ENCODE measurements around the gene ANG. TPM values are rescaled to one million over a fixed set of nuclear protein-coding genes. Genes with fewer than 3 reads are reported as not detected.

ANG gene
- total and polyA plus RNA-seq, 2 of the 8 experiments (the other 6 are each of a cell fraction or from before 2014, with no cell fraction given), result 2.2 to 4.6 TPM

Small RNA genes within 50 kb of the gene (small RNA-seq; reads per million reads assigned to genes)
- gene RF00019 (ENCODE audit: insufficient read depth), result not detected

Other genes with a start within 250 kb of the ANG start
- gene OSGEP, start 234.0 kb upstream of the ANG start, total RNA-seq (2021; fragmentation: NEBNext Ultra II Directional; extraction: Animal tissue kit (Norgen Biotek cat#: 25700)), result 34.4 and 42.3 TPM in 2 replicates
- 78.6 and 89.5 TPM in 2 replicates for gene OSGEP, start 234.0 kb upstream of the ANG start, polyA plus RNA-seq (2011; rRNA removed)
- gene APEX1, start 233.5 kb upstream of the ANG start, total RNA-seq (2021; fragmentation: NEBNext Ultra II Directional; extraction: Animal tissue kit (Norgen Biotek cat#: 25700)), result 384 and 404 TPM in 2 replicates
- gene APEX1, start 233.5 kb upstream of the ANG start, polyA plus RNA-seq (2011; rRNA removed), result 663 and 700 TPM in 2 replicates
- gene PIP4P1, start 227.3 kb upstream of the ANG start, total RNA-seq (2021; fragmentation: NEBNext Ultra II Directional; extraction: Animal tissue kit (Norgen Biotek cat#: 25700)), result 29.5 and 33.4 TPM in 2 replicates
- gene PIP4P1, start 227.3 kb upstream of the ANG start, polyA plus RNA-seq (2011; rRNA removed), result 60.0 and 67.7 TPM in 2 replicates
- gene PNP, start 219.4 kb upstream of the ANG start, total RNA-seq (2021; fragmentation: NEBNext Ultra II Directional; extraction: Animal tissue kit (Norgen Biotek cat#: 25700)), result 108 and 110 TPM in 2 replicates
- 97.6 and 130 TPM in 2 replicates for gene PNP, start 219.4 kb upstream of the ANG start, polyA plus RNA-seq (2011; rRNA removed)
- gene RNASE10, start 183.2 kb upstream of the ANG start, total RNA-seq (2021; fragmentation: NEBNext Ultra II Directional; extraction: Animal tissue kit (Norgen Biotek cat#: 25700)), result 0.67 TPM in 1 of 2 replicates, not detected in the other
- not detected in 2 replicates for gene RNASE10, start 183.2 kb upstream of the ANG start, polyA plus RNA-seq (2011; rRNA removed)
- not detected in 2 replicates for gene RNASE9, start 127.7 kb upstream of the ANG start, total RNA-seq (2021; fragmentation: NEBNext Ultra II Directional; extraction: Animal tissue kit (Norgen Biotek cat#: 25700))
- 0.06 TPM in 2 replicates for gene RNASE9, start 127.7 kb upstream of the ANG start, polyA plus RNA-seq (2011; rRNA removed)
- gene RNASE11, start 100.8 kb upstream of the ANG start, total RNA-seq (2021; fragmentation: NEBNext Ultra II Directional; extraction: Animal tissue kit (Norgen Biotek cat#: 25700)), result not detected in 2 replicates
- gene RNASE11, start 100.8 kb upstream of the ANG start, polyA plus RNA-seq (2011; rRNA removed), result not detected in 2 replicates
- gene RNASE12, start 97.4 kb upstream of the ANG start, total RNA-seq (2021; fragmentation: NEBNext Ultra II Directional; extraction: Animal tissue kit (Norgen Biotek cat#: 25700)), result not detected in 2 replicates
- not detected in 2 replicates for gene RNASE12, start 97.4 kb upstream of the ANG start, polyA plus RNA-seq (2011; rRNA removed)
- not detected in 2 replicates for gene OR6S1, start 47.1 kb upstream of the ANG start, total RNA-seq (2021; fragmentation: NEBNext Ultra II Directional; extraction: Animal tissue kit (Norgen Biotek cat#: 25700))
- not detected in 2 replicates for gene OR6S1, start 47.1 kb upstream of the ANG start, polyA plus RNA-seq (2011; rRNA removed)
- 0.38 and 0.61 TPM in 2 replicates for gene RNASE4, start 4.2 kb upstream of the ANG start, total RNA-seq (2021; fragmentation: NEBNext Ultra II Directional; extraction: Animal tissue kit (Norgen Biotek cat#: 25700))
- 3.5 and 3.7 TPM in 2 replicates for gene RNASE4, start 4.2 kb upstream of the ANG start, polyA plus RNA-seq (2011; rRNA removed)
- gene EDDM3A, start 57.1 kb downstream of the ANG start, total RNA-seq (2021; fragmentation: NEBNext Ultra II Directional; extraction: Animal tissue kit (Norgen Biotek cat#: 25700)), result not detected in 2 replicates
- gene EDDM3A, start 57.1 kb downstream of the ANG start, polyA plus RNA-seq (2011; rRNA removed), result 0.09 and 0.11 TPM in 2 replicates
- not detected in 2 replicates for gene EDDM3B, start 79.6 kb downstream of the ANG start, total RNA-seq (2021; fragmentation: NEBNext Ultra II Directional; extraction: Animal tissue kit (Norgen Biotek cat#: 25700))
- not detected in 2 replicates for gene EDDM3B, start 79.6 kb downstream of the ANG start, polyA plus RNA-seq (2011; rRNA removed)
- gene RNASE6, start 92.5 kb downstream of the ANG start, total RNA-seq (2021; fragmentation: NEBNext Ultra II Directional; extraction: Animal tissue kit (Norgen Biotek cat#: 25700)), result not detected in 2 replicates
- gene RNASE6, start 92.5 kb downstream of the ANG start, polyA plus RNA-seq (2011; rRNA removed), result 0.12 TPM in 1 of 2 replicates, not detected in the other
- 2.2 and 3.0 TPM in 2 replicates for gene RNASE1, start 114.1 kb downstream of the ANG start, total RNA-seq (2021; fragmentation: NEBNext Ultra II Directional; extraction: Animal tissue kit (Norgen Biotek cat#: 25700))
- gene RNASE1, start 114.1 kb downstream of the ANG start, polyA plus RNA-seq (2011; rRNA removed), result 10.2 and 13.4 TPM in 2 replicates
- gene RNASE3, start 202.6 kb downstream of the ANG start, total RNA-seq (2021; fragmentation: NEBNext Ultra II Directional; extraction: Animal tissue kit (Norgen Biotek cat#: 25700)), result not detected in 2 replicates
- gene RNASE3, start 202.6 kb downstream of the ANG start, polyA plus RNA-seq (2011; rRNA removed), result not detected in 2 replicates